ENCODE measurements around the gene OR5AR1.
"Not testable (repeated sequence)": the region's sequence is repeated elsewhere in the genome, so short reads cannot be mapped to it uniquely, and the experiment has no call there.

Gene OR5AR1

DNA sequence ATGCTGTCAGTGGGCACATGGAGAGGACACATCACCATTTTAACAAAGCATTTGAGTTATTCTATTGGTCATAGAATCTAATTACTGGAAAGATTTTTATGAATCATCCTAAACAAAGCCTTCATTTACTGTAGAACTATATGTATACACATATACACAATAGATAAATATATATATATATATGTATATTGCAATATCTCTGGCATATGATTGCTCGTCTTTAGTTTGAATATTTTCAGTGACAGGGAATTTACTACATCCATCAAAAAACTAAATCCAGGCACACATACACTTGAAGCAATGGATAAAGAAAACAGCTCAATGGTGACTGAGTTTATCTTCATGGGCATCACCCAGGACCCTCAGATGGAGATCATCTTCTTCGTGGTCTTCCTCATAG is at the start of gene OR5AR1:
Gene OR5AR1, plus strand, starts transcription at position 301 of the 400 bp plus-strand sequence. Its CDS starts 0 bp downstream, at position 301.
- no peak for DNase-seq (ENCODE audit: low spot score)

- no peak for DNase-seq (ENCODE audit: low spot score)
These were observed 38.8 kb upstream of the OR5AR1 start for GRCh38 chr11:56624661-56625110.

DNA sequence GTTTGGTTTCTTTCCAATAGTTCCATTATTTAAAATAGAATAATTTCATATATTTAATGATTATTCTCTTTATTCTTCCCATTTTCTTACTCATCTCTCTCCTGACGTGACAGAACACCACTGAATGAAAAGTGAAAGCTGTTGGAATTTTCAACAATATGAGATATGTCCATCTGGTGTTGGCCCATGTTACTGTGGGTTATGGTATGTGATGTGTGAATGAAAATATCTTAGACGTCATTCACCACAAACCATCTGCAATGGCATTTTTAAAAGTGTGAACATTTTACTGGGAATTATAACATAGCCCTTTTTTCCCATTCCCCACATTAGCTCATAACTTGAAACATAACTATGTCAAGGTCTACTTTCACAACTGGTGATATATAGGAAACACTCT is 37.5 kb upstream of the OR5AR1 start:
- DNase-seq (ENCODE audit: low spot score), result no peak

DNA sequence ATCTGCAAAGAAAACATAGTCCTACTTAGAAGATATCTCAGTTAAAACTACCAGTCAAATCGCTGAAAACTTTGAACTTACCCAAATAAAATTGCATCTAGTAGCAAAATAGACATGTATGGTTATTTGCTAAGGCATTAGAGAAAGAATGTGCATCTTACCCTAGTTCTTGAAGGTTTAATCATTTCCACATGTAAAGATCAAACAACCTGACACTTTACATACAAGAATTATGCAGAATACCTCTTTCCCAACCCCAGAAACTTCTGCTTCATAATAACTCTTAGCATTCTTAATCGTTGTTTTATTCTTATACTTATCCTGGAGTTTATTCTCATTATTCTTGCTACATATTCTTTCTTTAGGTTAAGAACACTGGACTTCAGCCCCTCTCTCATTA is 31.2 kb upstream of the OR5AR1 start:
- DNase-seq (ENCODE audit: low spot score), result no peak

GRCh38 chr11:56636861-56637260 is 26.6 kb upstream of the OR5AR1 start:
- no peak for DNase-seq (ENCODE audit: low spot score)

DNA sequence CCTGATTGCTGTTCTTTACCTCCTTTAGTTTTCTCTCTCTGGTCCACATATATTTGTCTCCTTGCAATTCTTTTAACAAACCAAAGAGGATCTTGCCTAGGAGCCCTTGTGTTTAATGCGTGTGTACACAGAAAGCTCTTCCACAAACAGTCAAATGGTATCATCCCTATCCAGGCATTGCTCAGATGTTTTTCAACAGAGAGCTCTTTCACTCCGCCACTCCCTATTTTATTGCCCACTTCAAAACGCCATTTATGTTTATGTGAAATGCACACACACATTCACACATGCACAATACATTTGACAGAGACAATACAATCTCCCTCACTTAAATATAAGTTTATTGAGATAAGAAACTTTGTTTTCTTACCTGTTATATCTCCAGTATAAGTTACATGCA is 26.0 kb upstream of the OR5AR1 start:
- DNase-seq (ENCODE audit: low spot score), result no peak

DNA sequence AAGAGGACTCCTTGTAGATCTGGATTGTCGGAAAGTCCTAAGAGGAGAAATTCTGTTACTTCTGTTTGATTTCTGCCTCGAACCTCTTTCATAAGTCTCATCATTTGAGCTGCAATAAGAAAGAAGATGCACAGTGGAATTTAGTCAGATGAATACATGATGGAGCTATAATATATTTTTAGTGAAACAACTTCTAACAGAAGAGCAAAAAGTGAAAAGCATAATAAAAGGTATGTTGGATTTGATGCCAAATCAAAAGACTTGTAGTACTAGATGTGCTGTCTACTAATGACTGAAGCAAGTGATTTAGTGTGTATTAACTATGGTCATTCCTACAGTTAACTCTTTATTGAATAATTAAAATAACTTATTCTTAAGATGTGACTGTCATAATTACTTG is 21.1 kb upstream of the OR5AR1 start, which contains the start of gene OR5AP2:
Gene OR5AP2, minus strand, starts transcription at position 101 of the 400 bp plus-strand sequence. Its CDS starts 0 bp downstream, at position 101.
- DNase-seq (ENCODE audit: low spot score), result no peak

DNA sequence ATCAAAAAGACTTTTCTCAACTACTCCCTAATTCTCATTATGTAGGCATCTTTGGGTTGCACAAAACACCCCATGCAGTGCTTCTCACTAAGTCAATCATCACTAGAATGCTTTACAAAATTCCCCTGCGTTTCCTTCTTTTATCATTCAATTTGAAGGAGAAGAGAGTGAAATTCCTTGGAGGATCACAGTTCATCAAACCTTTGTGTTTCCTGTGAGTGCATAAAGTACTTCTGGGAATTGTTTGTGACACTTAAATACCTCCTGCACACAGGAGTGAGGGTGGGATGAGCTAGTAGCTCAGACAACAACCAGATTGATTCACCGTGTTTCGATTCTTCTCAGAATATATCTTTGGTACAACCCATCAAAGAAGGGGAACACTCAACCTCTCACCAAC is 3.7 kb upstream of the OR5AR1 start:
- no peak for DNase-seq (ENCODE audit: low spot score)

DNA sequence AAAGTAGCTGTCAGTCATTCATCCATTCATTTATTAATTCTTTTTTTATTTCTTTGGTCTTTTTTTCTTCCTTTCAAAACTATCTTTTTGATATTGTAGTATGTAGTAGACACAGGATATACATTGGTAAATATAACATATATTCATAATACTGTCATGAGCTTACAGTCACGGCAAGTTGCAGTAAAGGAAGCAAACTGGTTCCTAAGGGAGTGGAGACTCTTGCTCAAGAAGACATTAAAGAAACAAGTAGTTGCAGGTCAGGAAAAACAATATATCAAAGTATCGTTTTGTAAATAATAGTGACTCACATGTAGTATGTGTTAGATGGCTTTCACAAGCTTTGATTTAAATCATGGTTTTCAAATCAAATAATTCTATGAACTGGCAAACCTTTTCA is 7.5 kb downstream of the OR5AR1 start:
- no peak for DNase-seq (ENCODE audit: low spot score)

DNA sequence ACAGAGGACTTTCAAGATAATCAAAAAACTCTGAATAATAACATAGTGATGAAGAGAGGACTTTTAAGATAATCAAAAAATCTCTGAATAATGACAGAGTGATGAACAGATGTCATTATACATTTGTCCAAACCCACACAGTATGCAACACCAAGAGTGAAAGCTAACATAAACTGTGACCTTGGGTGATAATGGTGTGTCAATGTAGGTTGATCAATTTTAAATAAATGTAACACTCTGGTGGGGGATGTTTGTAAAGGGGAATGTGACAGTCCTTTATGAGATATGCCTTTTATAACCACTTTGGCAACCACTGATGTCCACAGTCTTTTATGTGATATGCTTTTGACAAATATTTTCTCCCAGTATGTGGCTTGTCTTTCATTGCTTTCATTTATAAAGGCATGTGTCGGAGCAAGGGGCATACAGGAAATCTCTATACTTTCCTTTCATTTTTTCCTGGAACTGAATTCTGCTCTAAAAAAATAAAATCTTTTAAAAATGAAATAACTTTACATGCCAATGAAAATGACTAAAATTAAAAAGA is 25.1 kb downstream of the OR5AR1 start:
- no peak for DNase-seq (ENCODE audit: low spot score)

GRCh38 chr11:56691179-56691578 is 27.7 kb downstream of the OR5AR1 start:
- DNase-seq (ENCODE audit: low spot score), result not testable (repeated sequence)

GRCh38 chr11:56693428-56693827 is 29.9 kb downstream of the OR5AR1 start:
- no peak for DNase-seq (ENCODE audit: low spot score)

- DNase-seq (ENCODE audit: low spot score), result no peak
These were observed 35.3 kb downstream of the OR5AR1 start, which contains the start of gene OR9G1 for GRCh38 chr11:56698795-56699194. OR9G1 (plus strand) TSS chr11:56699095; CDS start chr11:56700388, 1,293 bp downstream.

DNA sequence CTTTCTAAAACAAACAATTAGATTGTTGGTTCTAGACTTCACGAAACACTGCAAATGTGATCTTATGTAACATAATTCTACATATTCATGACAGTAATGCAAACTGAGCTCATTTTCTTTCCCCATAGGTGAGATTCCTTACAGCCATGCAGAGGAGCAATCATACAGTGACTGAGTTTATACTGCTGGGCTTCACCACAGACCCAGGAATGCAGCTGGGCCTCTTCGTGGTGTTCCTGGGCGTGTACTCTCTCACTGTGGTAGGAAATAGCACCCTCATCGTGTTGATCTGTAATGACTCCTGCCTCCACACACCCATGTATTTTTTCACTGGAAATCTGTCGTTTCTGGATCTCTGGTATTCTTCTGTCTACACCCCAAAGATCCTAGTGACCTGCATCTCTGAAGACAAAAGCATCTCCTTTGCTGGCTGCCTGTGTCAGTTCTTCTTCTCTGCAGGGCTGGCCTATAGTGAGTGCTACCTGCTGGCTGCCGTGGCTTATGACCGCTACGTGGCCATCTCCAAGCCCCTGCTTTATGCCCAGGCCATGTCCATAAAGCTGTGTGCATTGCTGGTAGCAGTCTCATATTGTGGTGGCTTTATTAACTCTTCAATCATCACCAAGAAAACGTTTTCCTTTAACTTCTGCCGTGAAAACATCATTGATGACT is 36.9 kb downstream of the OR5AR1 start:
- DNase-seq (ENCODE audit: low spot score), result no peak

- DNase-seq (ENCODE audit: low spot score), result no peak
These were observed 37.5 kb downstream of the OR5AR1 start for GRCh38 chr11:56700914-56701485.

- no peak for DNase-seq (ENCODE audit: low spot score)
These were observed 42.4 kb downstream of the OR5AR1 start for GRCh38 chr11:56705784-56706396.

GRCh38 chr11:56706486-56706885 is 43.0 kb downstream of the OR5AR1 start:
- DNase-seq (ENCODE audit: low spot score), result no peak

DNA sequence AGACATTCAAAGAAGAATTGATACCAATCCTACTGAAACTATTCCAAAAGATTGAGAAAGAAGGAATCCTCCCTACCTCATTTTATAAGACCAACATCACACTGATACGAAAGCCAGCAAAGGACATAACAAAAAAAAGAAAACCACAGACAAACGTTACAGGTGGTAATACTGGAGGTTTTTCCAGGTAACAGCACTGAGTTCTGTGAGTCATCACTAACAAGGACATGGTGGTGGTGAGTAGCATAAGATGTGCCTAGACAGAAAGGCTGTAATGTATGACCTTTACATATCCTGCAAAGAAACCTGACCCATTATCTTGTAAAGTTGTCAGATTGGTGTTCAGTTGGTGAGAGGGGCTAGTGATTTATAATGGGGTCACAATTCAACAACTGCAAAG is 50.7 kb downstream of the OR5AR1 start:
- no peak for DNase-seq (ENCODE audit: low spot score)

Measured in hematopoietic multipotent progenitor cell treated with erythropoietin and hydrocortisone succinate and interleukin-3 and kit ligand, for 15 days (in vitro differentiated cells).